Activated CD4-positive, CD25-positive, alpha-beta regulatory T cell (primary cell): ENCODE data around the gene RPS6KB1.
"Not testable (repeated sequence)": the region's sequence is repeated elsewhere in the genome, so short reads cannot be mapped to it uniquely, and the experiment has no call there.

Experiments used
- DNase-seq, 4 experiments: peaks; one replicate each; lab custom pipeline; 2025; lab: John Stamatoyannopoulos, UW

The RPS6KB1 gene

DNA sequence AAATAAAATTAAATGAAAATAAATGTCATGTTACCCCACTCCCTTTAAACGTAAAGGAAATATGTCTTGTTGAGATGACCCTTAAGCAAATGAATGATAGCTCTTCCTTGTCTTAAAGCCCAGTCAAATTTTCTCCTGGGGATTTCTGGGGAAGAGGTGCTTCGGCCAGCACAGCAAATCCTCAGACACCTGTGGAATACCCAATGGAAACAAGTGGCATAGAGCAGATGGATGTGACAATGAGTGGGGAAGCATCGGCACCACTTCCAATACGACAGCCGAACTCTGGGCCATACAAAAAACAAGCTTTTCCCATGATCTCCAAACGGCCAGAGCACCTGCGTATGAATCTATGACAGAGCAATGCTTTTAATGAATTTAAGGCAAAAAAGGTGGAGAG lies 53.5 kb downstream of the RPS6KB1 start:
- DNase-seq = not testable (repeated sequence)

GRCh38 chr17:59947310-59947709 lies 54.4 kb downstream of the RPS6KB1 start:
- not testable (repeated sequence) for DNase-seq

GRCh38 chr17:59950049-59950448 lies 57.1 kb downstream of the RPS6KB1 start:
- DNase-seq = no peak

DNA sequence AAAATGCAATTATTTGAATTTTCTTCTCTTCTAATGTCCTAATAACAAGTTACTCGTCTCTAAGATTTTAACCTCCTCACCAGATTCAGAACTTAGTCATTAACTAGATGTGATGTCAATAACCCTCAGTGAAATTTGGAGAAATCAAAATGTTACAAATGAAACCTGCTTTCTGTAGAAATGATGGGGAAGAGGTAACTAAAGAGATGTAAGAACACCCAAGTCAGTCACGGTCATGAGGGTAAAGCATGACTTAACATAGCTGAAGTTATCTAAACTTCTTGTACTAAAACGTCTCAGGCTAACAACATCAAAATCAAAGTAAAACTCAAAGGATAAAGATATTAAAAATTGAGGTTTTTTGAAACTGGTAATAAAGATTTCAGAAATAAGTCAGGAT lies 61.9 kb downstream of the RPS6KB1 start:
- DNase-seq = no peak

GRCh38 chr17:59959574-59959973 lies 66.7 kb downstream of the RPS6KB1 start:
- not testable (repeated sequence) for DNase-seq

- no peak for DNase-seq
Measured at GRCh38 chr17:59962739-59963318, 69.9 kb downstream of the RPS6KB1 start.

GRCh38 chr17:59963738-59964481 lies 71.0 kb downstream of the RPS6KB1 start:
- peak in 1 of 4 experiments; percentile 20 for DNase-seq

GRCh38 chr17:59964482-59965328 lies 71.8 kb downstream of the RPS6KB1 start, which contains the start of gene RNFT1:
Gene RNFT1 (minus strand): TSS chr17:59964740. CDS start chr17:59964663, 77 bp downstream.
- DNase-seq = peak; percentile 82 to 93 (median 87)

DNA sequence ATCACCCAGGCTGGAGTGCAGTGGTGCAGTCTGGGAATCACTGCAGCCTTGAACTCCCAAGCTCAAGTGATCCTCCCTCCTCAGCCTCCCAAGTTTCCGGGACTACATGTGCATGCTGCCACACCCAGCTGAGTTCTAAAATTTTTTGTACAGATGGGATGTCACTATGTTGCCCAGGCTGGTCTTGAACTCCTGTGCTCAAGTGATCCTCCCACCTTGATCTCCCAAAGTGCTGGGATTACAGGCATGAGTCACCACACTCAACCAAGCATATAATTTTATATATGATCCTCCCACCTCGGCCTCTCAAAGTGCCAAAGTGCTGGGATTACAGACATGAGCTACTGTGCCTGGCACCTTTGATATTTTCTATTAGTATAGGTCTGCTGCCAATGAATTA lies 78.8 kb downstream of the RPS6KB1 start:
- DNase-seq = not testable (repeated sequence)

DNA sequence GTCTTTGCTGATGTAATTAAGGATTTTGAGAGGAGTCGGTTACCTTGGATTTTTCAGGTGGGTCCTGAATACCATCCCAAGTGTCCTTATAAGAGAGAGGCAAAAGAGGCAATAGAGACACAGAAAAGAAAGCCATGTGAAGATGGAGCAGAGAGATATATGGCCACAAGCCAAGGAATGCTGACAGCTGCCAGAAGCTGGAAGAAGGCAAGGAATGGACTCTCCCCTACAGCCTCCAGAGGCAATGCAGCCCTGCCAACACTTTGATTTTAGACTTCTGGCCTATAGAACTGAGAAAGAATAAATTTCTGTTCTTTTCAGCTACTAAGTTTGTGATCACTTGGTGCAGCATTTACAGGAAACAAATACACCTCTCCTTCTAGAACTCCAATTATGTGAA lies 79.9 kb downstream of the RPS6KB1 start:
- no peak for DNase-seq

GRCh38 chr17:59973483-59973882 lies 80.6 kb downstream of the RPS6KB1 start:
- DNase-seq = not testable (repeated sequence)

DNA sequence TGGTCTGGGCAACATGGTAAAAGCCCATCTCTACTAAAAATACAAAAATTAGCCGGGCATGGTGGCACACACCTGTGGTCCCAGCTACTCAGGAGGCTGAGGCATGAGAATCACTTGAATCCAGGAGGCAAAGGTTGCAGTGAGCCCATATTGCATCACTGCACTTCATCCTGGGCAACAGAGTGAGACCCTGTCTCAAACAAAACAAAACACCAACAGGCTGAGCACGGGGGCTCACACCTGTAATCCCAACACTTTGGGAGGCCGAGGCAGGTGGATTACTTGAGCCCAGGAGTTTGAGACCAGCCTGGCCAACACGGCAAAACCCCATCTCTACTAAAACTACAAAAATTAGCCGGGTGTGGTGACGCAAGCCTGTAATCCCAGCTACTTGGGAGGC lies 82.2 kb downstream of the RPS6KB1 start:
- not testable (repeated sequence) for DNase-seq

DNA sequence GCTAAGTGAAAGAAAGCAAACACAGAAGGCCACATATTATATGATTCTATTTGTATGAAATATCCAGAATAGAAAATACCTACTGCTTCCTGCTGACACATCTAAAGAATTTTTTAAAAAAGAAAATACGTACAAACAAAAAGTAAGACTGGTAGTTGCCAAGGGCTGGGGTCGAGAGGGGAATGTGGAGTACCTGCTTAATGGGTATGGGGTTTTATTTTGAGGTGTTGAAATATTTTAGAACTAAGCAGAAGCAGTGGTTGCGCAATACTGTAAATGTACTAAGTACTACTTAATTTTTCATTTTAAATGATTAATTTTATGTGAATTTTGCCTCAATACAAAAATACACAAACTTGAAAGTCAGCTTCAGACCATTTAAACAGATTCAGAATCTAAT lies 103.7 kb downstream of the RPS6KB1 start:
- DNase-seq = not testable (repeated sequence)
